WTC11 (cell line): ENCODE data around the gene ASPM. TPM values are rescaled to one million over a fixed set of nuclear protein-coding genes. Genes with fewer than 3 reads are reported as not detected.

Source experiments
- ATAC-seq: fragments of 200-7000 bp; cut with Tn5 transposase; 2 replicates; pipeline ENCODE4 v1.10.0; 2021; ENCODE audit warnings: mild to moderate bottlenecking, moderate library complexity
- CTCF ChIA-PET: fragments of 300-600 bp; sonication (Branson Sonifier 250); formaldehyde crosslinking; loops from one replicate; lab custom pipeline; 2021; ENCODE audit warnings: antibody characterized with exemption; lab: Charles Lee
- POLR2A ChIA-PET: fragments of 350-600 bp; sonication (Branson Sonifier 250); formaldehyde crosslinking; loops from one replicate; lab custom pipeline; 2021; ENCODE audit warnings: antibody characterized with exemption; lab: Charles Lee
- DNase-seq: peaks from one replicate; pipeline ENCODE4 v3.0.0; 2021; ENCODE audit warnings: low spot score
- H3K27ac Mint-ChIP-seq: 2 replicates; pipeline ENCODE4 v1.8.0; 2021; ENCODE audit warnings: mixed read lengths
- H3K27me3 Mint-ChIP-seq: 2 replicates; pipeline ENCODE4 v1.8.0; 2021; ENCODE audit warnings: low read depth, mild to moderate bottlenecking, moderate library complexity, mixed read lengths
- H3K36me3 Mint-ChIP-seq: 2 replicates; pipeline ENCODE4 v1.8.0; 2021; ENCODE audit warnings: mixed read lengths
- H3K4me1 Mint-ChIP-seq: 2 replicates; pipeline ENCODE4 v1.8.0; 2022; ENCODE audit warnings: mixed read lengths
- H3K4me3 Mint-ChIP-seq: 2 replicates; pipeline ENCODE4 v1.8.0; 2021; ENCODE audit warnings: mild to moderate bottlenecking, moderate library complexity, mixed read lengths
- H3K9me3 Mint-ChIP-seq: 2 replicates; pipeline ENCODE4 v1.8.0; 2021; ENCODE audit warnings: mixed read lengths
- ATF1 ChIP-seq: sonication (generic); formaldehyde crosslinking; IDR thresholded peaks from 2 replicates; pipeline ENCODE4 v1.8.1; 2023; ENCODE audit warnings: mild to moderate bottlenecking, moderate library complexity, missing genetic modification reagents
- ELF4 ChIP-seq: sonication (generic); formaldehyde crosslinking; IDR thresholded peaks from 2 replicates; pipeline ENCODE4 v1.8.1; 2022; ENCODE audit warnings: low read depth, mild to moderate bottlenecking, moderate library complexity, missing genetic modification reagents
- FOXK1 ChIP-seq: sonication (generic); formaldehyde crosslinking; IDR thresholded peaks from 2 replicates; pipeline ENCODE4 v1.8.0; 2022; ENCODE audit warnings: mild to moderate bottlenecking, moderate library complexity, missing genetic modification reagents
- HMGA2 ChIP-seq: fragments of 250-450 bp; sonication (Bioruptor Pico); IDR thresholded peaks from 2 replicates; pipeline ENCODE4 v1.4.0; 2021; ENCODE audit warnings: mild to moderate bottlenecking, moderate library complexity
- IRF2 ChIP-seq: sonication (generic); formaldehyde crosslinking; IDR thresholded peaks from 2 replicates; pipeline ENCODE4 v1.8.0; 2022; ENCODE audit warnings: low read depth, missing genetic modification reagents, borderline replicate concordance
- JAZF1 ChIP-seq: fragments of 250-450 bp; sonication (Bioruptor Pico); IDR thresholded peaks from 2 replicates; pipeline ENCODE4 v1.9.0; 2021; ENCODE audit warnings: moderate library complexity, mild to moderate bottlenecking, inconsistent platforms
- JUN ChIP-seq: sonication (generic); formaldehyde crosslinking; IDR thresholded peaks from 2 replicates; pipeline ENCODE4 v1.8.0; 2023; ENCODE audit warnings: mild to moderate bottlenecking, missing genetic modification reagents
- RELA ChIP-seq: sonication (generic); formaldehyde crosslinking; IDR thresholded peaks from 2 replicates; pipeline ENCODE4 v1.8.1; 2022; ENCODE audit warnings: missing genetic modification reagents, mild to moderate bottlenecking, borderline replicate concordance
- SMAD3 ChIP-seq: sonication (generic); formaldehyde crosslinking; IDR thresholded peaks from 2 replicates; pipeline ENCODE4 v1.8.0; 2022; ENCODE audit warnings: missing genetic modification reagents, mild to moderate bottlenecking, borderline replicate concordance
- ZNF671 ChIP-seq: fragments of 250-450 bp; sonication (Bioruptor Pico); IDR thresholded peaks from 2 replicates; pipeline ENCODE4 v1.8.0; 2021; ENCODE audit warnings: mild to moderate bottlenecking
- total RNA-seq: library from RNA; stranded (reverse); gene quantifications from 3 replicates; pipeline ENCODE4 v1.2.3, GENCODE V29; 2021
- TF ChIP-seq, protein P1 (sequence below): sonication (generic); formaldehyde crosslinking; IDR thresholded peaks from 2 replicates; pipeline ENCODE4 v1.8.0; 2022; ENCODE audit warnings: mild to moderate bottlenecking, missing genetic modification reagents
- TF ChIP-seq, protein P2 (sequence below): sonication (generic); formaldehyde crosslinking; IDR thresholded peaks from 2 replicates; pipeline ENCODE4 v1.8.0; 2022; ENCODE audit warnings: missing genetic modification reagents
- TF ChIP-seq, protein P3 (sequence below): fragments of 250-450 bp; sonication (Bioruptor Pico); IDR thresholded peaks from 2 replicates; pipeline ENCODE4 v1.9.0; 2021; ENCODE audit warnings: mild to moderate bottlenecking
- TF ChIP-seq, protein P4 (sequence below): fragments of 250-450 bp; sonication (Bioruptor Pico); IDR thresholded peaks from 2 replicates; pipeline ENCODE4 v1.9.0; 2021; ENCODE audit warnings: mild to moderate bottlenecking
- TF ChIP-seq, protein P5 (sequence below): sonication (generic); formaldehyde crosslinking; IDR thresholded peaks from 2 replicates; pipeline ENCODE4 v1.8.0; 2022; ENCODE audit warnings: mild to moderate bottlenecking, missing genetic modification reagents
- TF ChIP-seq, protein P6 (sequence below): sonication (generic); formaldehyde crosslinking; conservative IDR thresholded peaks from 2 replicates; pipeline ENCODE4 v1.8.1; 2023; ENCODE audit warnings: mild to moderate bottlenecking, low read depth, missing genetic modification reagents, moderate library complexity

The ASPM gene
- total RNA-seq, 1 experiment from 2014 or later = 44.5 TPM

DNA sequence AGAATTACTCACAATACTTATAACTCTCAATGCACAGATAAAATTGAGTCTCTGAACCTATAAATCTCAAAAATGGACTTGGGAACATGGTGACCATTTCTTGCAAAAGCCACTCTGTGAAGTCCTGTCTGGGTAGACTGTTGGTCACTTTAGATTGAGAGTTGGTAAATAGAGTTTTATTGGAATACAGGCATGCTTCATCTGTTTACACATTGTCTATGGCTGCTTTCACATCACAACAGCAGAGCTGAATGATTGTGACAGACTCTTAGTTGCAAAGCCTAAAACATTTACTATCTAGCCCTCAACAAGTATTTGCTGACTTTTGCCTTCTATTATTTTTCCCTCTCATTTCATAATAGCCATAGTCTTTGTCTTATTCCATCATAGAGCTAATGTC lies 24.1 kb upstream of the ASPM start:
- POLR2A ChIA-PET = no interaction called here
- H3K9me3 Mint-ChIP-seq = no peaks in the 10 kb centered on the region
- H3K4me1 Mint-ChIP-seq = no peaks in the 10 kb centered on the region
- CTCF ChIA-PET = no interaction called here
- H3K27me3 Mint-ChIP-seq = no peaks in the 10 kb centered on the region
- DNase-seq = no peak
- ATAC-seq = no peak
- no peak overlapping the region for H3K27ac Mint-ChIP-seq
- TF ChIP-seq, protein P1, sequence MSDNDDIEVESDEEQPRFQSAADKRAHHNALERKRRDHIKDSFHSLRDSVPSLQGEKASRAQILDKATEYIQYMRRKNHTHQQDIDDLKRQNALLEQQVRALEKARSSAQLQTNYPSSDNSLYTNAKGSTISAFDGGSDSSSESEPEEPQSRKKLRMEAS (CRISPR knock-in tag) = no peak
- TF ChIP-seq, protein P2, sequence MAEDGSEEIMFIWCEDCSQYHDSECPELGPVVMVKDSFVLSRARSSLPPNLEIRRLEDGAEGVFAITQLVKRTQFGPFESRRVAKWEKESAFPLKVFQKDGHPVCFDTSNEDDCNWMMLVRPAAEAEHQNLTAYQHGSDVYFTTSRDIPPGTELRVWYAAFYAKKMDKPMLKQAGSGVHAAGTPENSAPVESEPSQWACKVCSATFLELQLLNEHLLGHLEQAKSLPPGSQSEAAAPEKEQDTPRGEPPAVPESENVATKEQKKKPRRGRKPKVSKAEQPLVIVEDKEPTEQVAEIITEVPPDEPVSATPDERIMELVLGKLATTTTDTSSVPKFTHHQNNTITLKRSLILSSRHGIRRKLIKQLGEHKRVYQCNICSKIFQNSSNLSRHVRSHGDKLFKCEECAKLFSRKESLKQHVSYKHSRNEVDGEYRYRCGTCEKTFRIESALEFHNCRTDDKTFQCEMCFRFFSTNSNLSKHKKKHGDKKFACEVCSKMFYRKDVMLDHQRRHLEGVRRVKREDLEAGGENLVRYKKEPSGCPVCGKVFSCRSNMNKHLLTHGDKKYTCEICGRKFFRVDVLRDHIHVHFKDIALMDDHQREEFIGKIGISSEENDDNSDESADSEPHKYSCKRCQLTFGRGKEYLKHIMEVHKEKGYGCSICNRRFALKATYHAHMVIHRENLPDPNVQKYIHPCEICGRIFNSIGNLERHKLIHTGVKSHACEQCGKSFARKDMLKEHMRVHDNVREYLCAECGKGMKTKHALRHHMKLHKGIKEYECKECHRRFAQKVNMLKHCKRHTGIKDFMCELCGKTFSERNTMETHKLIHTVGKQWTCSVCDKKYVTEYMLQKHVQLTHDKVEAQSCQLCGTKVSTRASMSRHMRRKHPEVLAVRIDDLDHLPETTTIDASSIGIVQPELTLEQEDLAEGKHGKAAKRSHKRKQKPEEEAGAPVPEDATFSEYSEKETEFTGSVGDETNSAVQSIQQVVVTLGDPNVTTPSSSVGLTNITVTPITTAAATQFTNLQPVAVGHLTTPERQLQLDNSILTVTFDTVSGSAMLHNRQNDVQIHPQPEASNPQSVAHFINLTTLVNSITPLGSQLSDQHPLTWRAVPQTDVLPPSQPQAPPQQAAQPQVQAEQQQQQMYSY (CRISPR knock-in tag) = no peak
- TF ChIP-seq, protein P3, sequence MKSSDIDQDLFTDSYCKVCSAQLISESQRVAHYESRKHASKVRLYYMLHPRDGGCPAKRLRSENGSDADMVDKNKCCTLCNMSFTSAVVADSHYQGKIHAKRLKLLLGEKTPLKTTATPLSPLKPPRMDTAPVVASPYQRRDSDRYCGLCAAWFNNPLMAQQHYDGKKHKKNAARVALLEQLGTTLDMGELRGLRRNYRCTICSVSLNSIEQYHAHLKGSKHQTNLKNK (CRISPR knock-in tag) = no peak
- TF ChIP-seq RELA (CRISPR knock-in tag) = no peak
- TF ChIP-seq JUN (CRISPR knock-in tag) = no peak
- no peak for TF ChIP-seq IRF2 (CRISPR knock-in tag)
- TF ChIP-seq, protein P4, sequence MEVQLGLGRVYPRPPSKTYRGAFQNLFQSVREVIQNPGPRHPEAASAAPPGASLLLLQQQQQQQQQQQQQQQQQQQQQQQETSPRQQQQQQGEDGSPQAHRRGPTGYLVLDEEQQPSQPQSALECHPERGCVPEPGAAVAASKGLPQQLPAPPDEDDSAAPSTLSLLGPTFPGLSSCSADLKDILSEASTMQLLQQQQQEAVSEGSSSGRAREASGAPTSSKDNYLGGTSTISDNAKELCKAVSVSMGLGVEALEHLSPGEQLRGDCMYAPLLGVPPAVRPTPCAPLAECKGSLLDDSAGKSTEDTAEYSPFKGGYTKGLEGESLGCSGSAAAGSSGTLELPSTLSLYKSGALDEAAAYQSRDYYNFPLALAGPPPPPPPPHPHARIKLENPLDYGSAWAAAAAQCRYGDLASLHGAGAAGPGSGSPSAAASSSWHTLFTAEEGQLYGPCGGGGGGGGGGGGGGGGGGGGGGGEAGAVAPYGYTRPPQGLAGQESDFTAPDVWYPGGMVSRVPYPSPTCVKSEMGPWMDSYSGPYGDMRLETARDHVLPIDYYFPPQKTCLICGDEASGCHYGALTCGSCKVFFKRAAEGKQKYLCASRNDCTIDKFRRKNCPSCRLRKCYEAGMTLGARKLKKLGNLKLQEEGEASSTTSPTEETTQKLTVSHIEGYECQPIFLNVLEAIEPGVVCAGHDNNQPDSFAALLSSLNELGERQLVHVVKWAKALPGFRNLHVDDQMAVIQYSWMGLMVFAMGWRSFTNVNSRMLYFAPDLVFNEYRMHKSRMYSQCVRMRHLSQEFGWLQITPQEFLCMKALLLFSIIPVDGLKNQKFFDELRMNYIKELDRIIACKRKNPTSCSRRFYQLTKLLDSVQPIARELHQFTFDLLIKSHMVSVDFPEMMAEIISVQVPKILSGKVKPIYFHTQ (CRISPR knock-in tag) = no peak
- no peak for TF ChIP-seq ATF1 (CRISPR knock-in tag)
- TF ChIP-seq, protein P5, sequence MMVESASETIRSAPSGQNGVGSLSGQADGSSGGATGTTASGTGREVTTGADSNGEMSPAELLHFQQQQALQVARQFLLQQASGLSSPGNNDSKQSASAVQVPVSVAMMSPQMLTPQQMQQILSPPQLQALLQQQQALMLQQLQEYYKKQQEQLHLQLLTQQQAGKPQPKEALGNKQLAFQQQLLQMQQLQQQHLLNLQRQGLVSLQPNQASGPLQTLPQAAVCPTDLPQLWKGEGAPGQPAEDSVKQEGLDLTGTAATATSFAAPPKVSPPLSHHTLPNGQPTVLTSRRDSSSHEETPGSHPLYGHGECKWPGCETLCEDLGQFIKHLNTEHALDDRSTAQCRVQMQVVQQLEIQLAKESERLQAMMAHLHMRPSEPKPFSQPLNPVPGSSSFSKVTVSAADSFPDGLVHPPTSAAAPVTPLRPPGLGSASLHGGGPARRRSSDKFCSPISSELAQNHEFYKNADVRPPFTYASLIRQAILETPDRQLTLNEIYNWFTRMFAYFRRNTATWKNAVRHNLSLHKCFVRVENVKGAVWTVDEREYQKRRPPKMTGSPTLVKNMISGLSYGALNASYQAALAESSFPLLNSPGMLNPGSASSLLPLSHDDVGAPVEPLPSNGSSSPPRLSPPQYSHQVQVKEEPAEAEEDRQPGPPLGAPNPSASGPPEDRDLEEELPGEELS (CRISPR knock-in tag) = no peak
- TF ChIP-seq SMAD3 (CRISPR knock-in tag) = no peak
- TF ChIP-seq FOXK1 = no peak
- no peak for TF ChIP-seq ZNF671 (CRISPR knock-in tag)
- no peak for TF ChIP-seq JAZF1 (CRISPR knock-in tag)
- TF ChIP-seq ELF4 (CRISPR knock-in tag) = no peak
- TF ChIP-seq, protein P6, sequence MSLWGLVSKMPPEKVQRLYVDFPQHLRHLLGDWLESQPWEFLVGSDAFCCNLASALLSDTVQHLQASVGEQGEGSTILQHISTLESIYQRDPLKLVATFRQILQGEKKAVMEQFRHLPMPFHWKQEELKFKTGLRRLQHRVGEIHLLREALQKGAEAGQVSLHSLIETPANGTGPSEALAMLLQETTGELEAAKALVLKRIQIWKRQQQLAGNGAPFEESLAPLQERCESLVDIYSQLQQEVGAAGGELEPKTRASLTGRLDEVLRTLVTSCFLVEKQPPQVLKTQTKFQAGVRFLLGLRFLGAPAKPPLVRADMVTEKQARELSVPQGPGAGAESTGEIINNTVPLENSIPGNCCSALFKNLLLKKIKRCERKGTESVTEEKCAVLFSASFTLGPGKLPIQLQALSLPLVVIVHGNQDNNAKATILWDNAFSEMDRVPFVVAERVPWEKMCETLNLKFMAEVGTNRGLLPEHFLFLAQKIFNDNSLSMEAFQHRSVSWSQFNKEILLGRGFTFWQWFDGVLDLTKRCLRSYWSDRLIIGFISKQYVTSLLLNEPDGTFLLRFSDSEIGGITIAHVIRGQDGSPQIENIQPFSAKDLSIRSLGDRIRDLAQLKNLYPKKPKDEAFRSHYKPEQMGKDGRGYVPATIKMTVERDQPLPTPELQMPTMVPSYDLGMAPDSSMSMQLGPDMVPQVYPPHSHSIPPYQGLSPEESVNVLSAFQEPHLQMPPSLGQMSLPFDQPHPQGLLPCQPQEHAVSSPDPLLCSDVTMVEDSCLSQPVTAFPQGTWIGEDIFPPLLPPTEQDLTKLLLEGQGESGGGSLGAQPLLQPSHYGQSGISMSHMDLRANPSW (CRISPR knock-in tag) = no peak
- TF ChIP-seq HMGA2 (CRISPR knock-in tag) = no peak
- H3K36me3 Mint-ChIP-seq = peaks cover 15% of the 10 kb centered on the region; the same call in 1 of the 2 replicates
- H3K4me3 Mint-ChIP-seq = no peak overlapping the region
